Measurements from ENCODE around the gene ZNF444. TPM values are rescaled to one million over a fixed set of nuclear protein-coding genes. Genes with fewer than 3 reads are reported as not detected.

Gene ZNF444
- total and polyA plus RNA-seq, 9 of the 15 experiments (the other 6 are each of a cell fraction or from before 2014, with no cell fraction given): 0.39 to 40.0 (median 6.9) TPM

DNA sequence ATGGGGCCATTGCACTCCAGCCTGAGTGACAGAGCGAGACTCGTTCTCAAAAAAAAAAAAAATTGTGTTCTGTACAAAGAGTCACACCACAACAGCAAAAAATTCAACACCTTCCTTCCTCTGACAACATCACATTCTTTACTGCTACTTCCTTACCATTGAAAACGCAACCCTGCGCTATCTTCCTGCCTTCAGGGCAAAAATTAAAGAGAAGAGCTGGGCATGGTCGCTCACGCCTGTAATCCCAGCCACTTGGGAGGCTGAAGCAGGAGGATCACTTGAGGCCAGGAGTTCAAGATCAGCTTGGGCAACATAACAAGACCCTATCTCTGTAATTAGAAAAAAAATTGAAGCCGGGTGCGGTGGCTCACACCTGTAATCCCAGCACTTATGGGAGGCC is 9.4 kb upstream of the ZNF444 start:
- no peak for DNase-seq (ENCODE audit: extremely low read depth in 1 of 4, low spot score in 3 of 4)
- no peaks in the 10 kb centered on the region for H3K79me2 ChIP-seq (ENCODE audit: control insufficient read depth, insufficient read depth, low read length)
- H3K27me3 ChIP-seq (ENCODE audit: control insufficient read depth in 2 of 2, insufficient read depth in 2 of 2, low read length in 2 of 2): no peaks in the 10 kb centered on the region
- in situ Hi-C loops (cut with MboI) (loop anchor here (25.0 kb wide), 1 partner anchor 969 kb away; the partner anchor contains the start of genes DNAAF3 and TNNI3), intact Hi-C loops (cut with micrococcal nuclease) (no loop called here)
- H3K27ac ChIP-seq (ENCODE audit: extremely low read depth, low read depth, low read length): no peak overlapping the region
- H2AFZ ChIP-seq (ENCODE audit: low read depth, low read length): no peak overlapping the region
- peaks cover 2% of the 10 kb centered on the region for H3K9me1 ChIP-seq (ENCODE audit: control insufficient read depth, insufficient read depth, low read length)
- ChIA-PET POLR2A (no interaction called here), CTCF (ENCODE audit: low intra/inter-chr PET ratio) (no interaction called here)
- no peaks in the 10 kb centered on the region for H3K9me3 ChIP-seq (replicated peaks; ENCODE audit: control insufficient read depth, insufficient read depth, low read depth, low read length)
- ATAC-seq: no peak
- no peak overlapping the region for H3K9ac ChIP-seq (ENCODE audit: insufficient read depth in 1 of 2, low read depth in 2 of 2, low read length in 2 of 2)
- H3K4me1 ChIP-seq (replicated peaks in 1 of 2; ENCODE audit: control insufficient read depth in 2 of 2, insufficient read depth in 2 of 2, low read length in 2 of 2): peaks cover 6 to 17% of the 10 kb centered on the region in 2 experiments; a peak in 4 of 5 replicates
- no peak overlapping the region for H3K4me3 ChIP-seq
- FAIRE-seq: no peak
- H4K20me1 ChIP-seq (replicated peaks; ENCODE audit: control insufficient read depth, insufficient read depth, low read length): no peaks in the 10 kb centered on the region
- 76% methylated on average over 8 of the region's 8 CpGs for WGBS (ENCODE audit: insufficient coverage, low coverage, missing lambda C conversion rate)
- no peaks in the 10 kb centered on the region for H3K36me3 ChIP-seq (ENCODE audit: control insufficient read depth, insufficient read depth, low read length)
- BruUV-seq (replicated peaks): no TSS peak
- TF ChIP-seq, protein P1, sequence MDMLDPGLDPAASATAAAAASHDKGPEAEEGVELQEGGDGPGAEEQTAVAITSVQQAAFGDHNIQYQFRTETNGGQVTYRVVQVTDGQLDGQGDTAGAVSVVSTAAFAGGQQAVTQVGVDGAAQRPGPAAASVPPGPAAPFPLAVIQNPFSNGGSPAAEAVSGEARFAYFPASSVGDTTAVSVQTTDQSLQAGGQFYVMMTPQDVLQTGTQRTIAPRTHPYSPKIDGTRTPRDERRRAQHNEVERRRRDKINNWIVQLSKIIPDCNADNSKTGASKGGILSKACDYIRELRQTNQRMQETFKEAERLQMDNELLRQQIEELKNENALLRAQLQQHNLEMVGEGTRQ (CRISPR knock-in tag; IDR thresholded peaks at IDR 0.05): no peak
- TF ChIP-seq, protein P2, sequence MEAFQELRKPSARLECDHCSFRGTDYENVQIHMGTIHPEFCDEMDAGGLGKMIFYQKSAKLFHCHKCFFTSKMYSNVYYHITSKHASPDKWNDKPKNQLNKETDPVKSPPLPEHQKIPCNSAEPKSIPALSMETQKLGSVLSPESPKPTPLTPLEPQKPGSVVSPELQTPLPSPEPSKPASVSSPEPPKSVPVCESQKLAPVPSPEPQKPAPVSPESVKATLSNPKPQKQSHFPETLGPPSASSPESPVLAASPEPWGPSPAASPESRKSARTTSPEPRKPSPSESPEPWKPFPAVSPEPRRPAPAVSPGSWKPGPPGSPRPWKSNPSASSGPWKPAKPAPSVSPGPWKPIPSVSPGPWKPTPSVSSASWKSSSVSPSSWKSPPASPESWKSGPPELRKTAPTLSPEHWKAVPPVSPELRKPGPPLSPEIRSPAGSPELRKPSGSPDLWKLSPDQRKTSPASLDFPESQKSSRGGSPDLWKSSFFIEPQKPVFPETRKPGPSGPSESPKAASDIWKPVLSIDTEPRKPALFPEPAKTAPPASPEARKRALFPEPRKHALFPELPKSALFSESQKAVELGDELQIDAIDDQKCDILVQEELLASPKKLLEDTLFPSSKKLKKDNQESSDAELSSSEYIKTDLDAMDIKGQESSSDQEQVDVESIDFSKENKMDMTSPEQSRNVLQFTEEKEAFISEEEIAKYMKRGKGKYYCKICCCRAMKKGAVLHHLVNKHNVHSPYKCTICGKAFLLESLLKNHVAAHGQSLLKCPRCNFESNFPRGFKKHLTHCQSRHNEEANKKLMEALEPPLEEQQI (IDR thresholded peaks at IDR 0.05): no peak
- TF ChIP-seq NR3C1 (CRISPR knock-in tag; IDR thresholded peaks at IDR 0.05): no peak
- TF ChIP-seq EP300 (IDR thresholded peaks at IDR 0.05; ENCODE audit: low read length): no peak
- no peak for TF ChIP-seq ZNF644 (tag; IDR thresholded peaks at IDR 0.05; ENCODE audit: low read depth)
- TF ChIP-seq ERF (CRISPR knock-in tag; IDR thresholded peaks at IDR 0.05): no peak
- no peak for TF ChIP-seq U2AF2 (optimal IDR thresholded peaks at IDR 0.05; ENCODE audit: low read depth, low read length)
- no peak for TF ChIP-seq TAF7 (tag; IDR thresholded peaks at IDR 0.05)
- TF ChIP-seq ZNF408 (CRISPR knock-in tag; IDR thresholded peaks at IDR 0.05; ENCODE audit: low read depth): no peak
- H3K4me2 ChIP-seq (ENCODE audit: insufficient read depth, low read length): no peak overlapping the region
